Measurements from ENCODE around the gene CLIP2.

- TF ChIP-seq POU2F2 (IDR thresholded peaks at IDR 0.05; ENCODE audit: low read depth, low read length), result no peak
- TF ChIP-seq PAX5 (IDR thresholded peaks at IDR 0.05; ENCODE audit: insufficient read depth, low read length, severe bottlenecking), result no peak
- no peak for TF ChIP-seq POLR2A (IDR thresholded peaks at IDR 0.05; ENCODE audit: low read depth, low read length)
Observed at GRCh38 chr7:74280985-74281384, 8.2 kb upstream of the CLIP2 start.

Data from GM12891 (cell line).